NT2/D1 (cell line): ENCODE measurements around the gene RING1.

Source experiments
- DNase-seq: peaks from one replicate; pipeline ENCODE4 v3.0.0-alpha.2; 2011; ENCODE audit warnings: low read depth, low spot score
- H3K27me3 ChIP-seq: 2 replicates; pipeline ENCODE4 v1.6.0; 2011; ENCODE audit warnings: mild to moderate bottlenecking; ENCODE audit not compliant: insufficient read length, insufficient read depth
- H3K36me3 ChIP-seq: 2 replicates; pipeline ENCODE4 v1.6.1; 2011; ENCODE audit warnings: mild to moderate bottlenecking, low read length, mixed read lengths; ENCODE audit not compliant: insufficient read depth, insufficient read length
- H3K4me1 ChIP-seq: 2 replicates; pipeline ENCODE4 v1.5.1; 2011; ENCODE audit not compliant: insufficient read depth, insufficient read length
- H3K4me3 ChIP-seq: 2 replicates; pipeline ENCODE4 v1.5.1; 2011; ENCODE audit warnings: low read depth; ENCODE audit not compliant: insufficient read length
- H3K9ac ChIP-seq: 2 replicates; pipeline ENCODE4 v1.6.0; 2011; ENCODE audit warnings: low read depth; ENCODE audit not compliant: insufficient read length
- H3K9me3 ChIP-seq: 2 replicates; pipeline ENCODE4 v1.5.1; 2011; ENCODE audit warnings: mild to moderate bottlenecking, low read length; ENCODE audit not compliant: insufficient read depth
- SUZ12 ChIP-seq: IDR thresholded peaks from 2 replicates; pipeline ENCODE4 v1.6.1; 2011; ENCODE audit not compliant: insufficient read length, insufficient read depth; ENCODE audit errors: extremely low read depth
- YY1 ChIP-seq: IDR thresholded peaks from 2 replicates; pipeline ENCODE4 v1.6.1; 2011; ENCODE audit not compliant: insufficient read length, insufficient read depth
- ZNF274 ChIP-seq: IDR thresholded peaks from 2 replicates; pipeline ENCODE4 v1.6.1; 2011; ENCODE audit warnings: mild to moderate bottlenecking, low read depth, low read length

The RING1 gene

GRCh38 chr6:33208091-33208967 lies at the start of gene RING1:
Gene RING1 (plus strand): TSS chr6:33208500. CDS start chr6:33208823, 323 bp downstream.
- peak within 1 kb of the TSS; percentile 90 for H3K9ac ChIP-seq
- no peak for DNase-seq
- H3K9me3 ChIP-seq: no peaks in the 10 kb centered on the region
- H3K4me3 ChIP-seq: peak within 1 kb of the TSS; percentile 68
- peaks cover 6% of the 10 kb centered on the region for H3K4me1 ChIP-seq
- H3K36me3 ChIP-seq: peaks cover 30% of the 10 kb centered on the region
- peaks cover 44% of the 10 kb centered on the region for H3K27me3 ChIP-seq
- TF ChIP-seq ZNF274: no peak
- no peak for TF ChIP-seq SUZ12
- TF ChIP-seq YY1: no peak

GRCh38 chr6:33160096-33160495 lies 48.2 kb upstream of the RING1 start:
- TF ChIP-seq YY1 (no peak), ZNF274 (no peak), SUZ12 (no peak)
- H3K4me1 ChIP-seq: peaks cover 2% of the 10 kb centered on the region
- no peaks in the 10 kb centered on the region for H3K36me3 ChIP-seq
- no peak overlapping the region for H3K4me3 ChIP-seq
- no peak for DNase-seq
- peaks cover 11% of the 10 kb centered on the region for H3K27me3 ChIP-seq
- H3K9ac ChIP-seq: no peak overlapping the region
- no peaks in the 10 kb centered on the region for H3K9me3 ChIP-seq

- DNase-seq: no peak
- Histone ChIP-seq H3K4me3 (no peak overlapping the region), H3K27me3 (peaks cover 11% of the 10 kb centered on the region), H3K36me3 (no peaks in the 10 kb centered on the region), H3K9ac (peak overlapping the region; percentile 42), H3K4me1 (peaks cover 2% of the 10 kb centered on the region), H3K9me3 (no peaks in the 10 kb centered on the region)
- TF ChIP-seq YY1 (no peak), SUZ12 (no peak), ZNF274 (no peak)
Measured at GRCh38 chr6:33160728-33161344, 47.5 kb upstream of the RING1 start.

- Histone ChIP-seq H3K9me3 (no peaks in the 10 kb centered on the region), H3K4me3 (peak overlapping the region; percentile 45), H3K36me3 (no peaks in the 10 kb centered on the region), H3K27me3 (peaks cover 11% of the 10 kb centered on the region), H3K9ac (peak overlapping the region; percentile 75), H3K4me1 (peaks cover 2% of the 10 kb centered on the region)
- TF ChIP-seq YY1 (no peak), SUZ12 (no peak), ZNF274 (no peak)
- no peak for DNase-seq
Measured at GRCh38 chr6:33161354-33162331, 46.7 kb upstream of the RING1 start.

GRCh38 chr6:33163540-33163939 lies 44.8 kb upstream of the RING1 start:
- no peak for DNase-seq
- H3K4me3 ChIP-seq: no peak overlapping the region
- TF ChIP-seq YY1: no peak
- TF ChIP-seq ZNF274: no peak
- TF ChIP-seq SUZ12: no peak

GRCh38 chr6:33164176-33164575 lies 44.1 kb upstream of the RING1 start:
- Histone ChIP-seq H3K4me3 (no peak overlapping the region), H3K27me3 (peaks cover 8% of the 10 kb centered on the region), H3K4me1 (peaks cover 2% of the 10 kb centered on the region), H3K36me3 (no peaks in the 10 kb centered on the region), H3K9me3 (no peaks in the 10 kb centered on the region), H3K9ac (no peak overlapping the region)
- TF ChIP-seq SUZ12 (no peak), YY1 (no peak), ZNF274 (no peak)
- no peak for DNase-seq

More at GRCh38 chr6:33163540-33163939, 44.8 kb upstream of the RING1 start:
- Histone ChIP-seq H3K9ac (no peak overlapping the region), H3K36me3 (no peaks in the 10 kb centered on the region), H3K4me1 (peaks cover 2% of the 10 kb centered on the region), H3K9me3 (no peaks in the 10 kb centered on the region), H3K27me3 (peaks cover 8% of the 10 kb centered on the region)
